Fibroblast of pulmonary artery (primary cell): Measurements from ENCODE around the gene PLEKHF1.

ENCODE experiments used
- DNase-seq: peaks from one replicate; pipeline ENCODE4 v3.0.0-alpha.2; 2010; ENCODE audit warnings: low read depth
- H3K4me3 ChIP-seq: replicated peaks from 2 replicates; pipeline ENCODE4 v1.5.1; 2011; ENCODE audit warnings: low read depth, mild to moderate bottlenecking, control low read depth, low read length, moderate library complexity
- CTCF ChIP-seq: IDR thresholded peaks from 2 replicates; pipeline ENCODE4 v1.5.1; 2011; ENCODE audit warnings: mild to moderate bottlenecking, control low read depth, low read length, inconsistent platforms; ENCODE audit errors: missing control alignments

Gene PLEKHF1

GRCh38 chr19:29724746-29725145, 59.5 kb downstream of the PLEKHF1 start:
- no peak for DNase-seq
- TF ChIP-seq CTCF = no peak
- peak overlapping the region; percentile 25 for H3K4me3 ChIP-seq
